Activated effector memory CD4-positive, alpha-beta T cell treated with anti-CD3 and anti-CD28 coated beads, Interleukin-2, amount 50 U/mL, for 16 hours (primary cell): Measurements from ENCODE around the gene AKAIN1.

Experiments used
- DNase-seq: peaks from one replicate; pipeline ENCODE4 v3.0.0-alpha.2; 2020

Gene AKAIN1

DNA sequence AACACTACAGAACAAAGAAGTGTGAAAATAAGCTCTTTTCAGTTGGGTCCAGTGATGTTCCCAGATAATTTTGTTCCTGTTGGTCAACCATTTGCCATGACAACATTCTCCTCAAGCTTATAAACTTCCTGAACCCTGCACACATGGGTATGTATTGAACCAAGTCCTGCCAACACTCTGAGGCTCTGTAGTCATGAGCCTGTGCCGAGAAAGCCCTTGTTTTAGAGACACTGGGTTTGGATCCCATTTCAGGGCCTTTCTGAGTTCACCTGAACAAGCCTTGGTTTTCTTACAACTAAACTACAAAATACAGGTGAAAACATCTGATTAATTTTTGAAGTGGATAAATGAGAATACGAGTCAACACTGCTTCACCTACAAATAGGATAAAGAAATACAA is 38.5 kb downstream of the AKAIN1 start:
- no peak for DNase-seq

DNA sequence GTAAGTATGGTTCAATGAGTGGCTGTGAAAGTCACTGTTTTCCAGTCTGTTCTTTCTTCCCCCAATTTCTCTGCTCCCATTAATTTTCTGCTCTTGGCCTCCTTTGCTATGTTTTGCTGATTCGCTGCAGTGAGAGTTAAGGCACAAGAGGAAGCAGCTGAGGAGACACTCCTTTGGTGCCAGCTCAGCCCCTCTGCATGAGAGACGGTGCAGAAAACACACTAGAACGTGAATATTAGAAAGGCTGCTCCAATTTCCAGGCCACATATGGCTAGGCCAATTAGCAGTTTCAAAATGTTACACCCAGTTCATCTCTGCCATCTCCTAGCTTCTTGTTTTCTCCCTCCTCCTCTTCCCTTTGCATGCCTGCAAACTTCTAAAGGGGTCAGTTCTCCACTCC is 38.9 kb downstream of the AKAIN1 start:
- no peak for DNase-seq

DNA sequence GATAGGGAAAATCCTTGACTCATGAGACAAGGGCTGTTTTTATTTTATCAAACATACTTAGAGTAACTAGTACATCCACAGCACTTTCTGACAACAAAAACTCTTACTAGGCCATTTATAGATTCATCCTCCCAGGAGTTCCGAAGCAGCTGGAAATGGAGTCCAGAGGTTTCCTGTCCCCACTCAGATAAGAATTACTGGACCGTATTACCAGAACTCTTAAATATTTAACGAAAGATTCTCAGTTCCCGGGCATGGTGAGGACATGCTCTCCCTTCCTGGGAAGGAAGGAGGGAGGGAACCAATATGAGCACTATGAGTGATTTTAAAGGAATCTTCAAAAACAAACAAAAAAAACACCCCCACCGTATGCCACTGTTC is 41.2 kb downstream of the AKAIN1 start:
- no peak for DNase-seq

DNA sequence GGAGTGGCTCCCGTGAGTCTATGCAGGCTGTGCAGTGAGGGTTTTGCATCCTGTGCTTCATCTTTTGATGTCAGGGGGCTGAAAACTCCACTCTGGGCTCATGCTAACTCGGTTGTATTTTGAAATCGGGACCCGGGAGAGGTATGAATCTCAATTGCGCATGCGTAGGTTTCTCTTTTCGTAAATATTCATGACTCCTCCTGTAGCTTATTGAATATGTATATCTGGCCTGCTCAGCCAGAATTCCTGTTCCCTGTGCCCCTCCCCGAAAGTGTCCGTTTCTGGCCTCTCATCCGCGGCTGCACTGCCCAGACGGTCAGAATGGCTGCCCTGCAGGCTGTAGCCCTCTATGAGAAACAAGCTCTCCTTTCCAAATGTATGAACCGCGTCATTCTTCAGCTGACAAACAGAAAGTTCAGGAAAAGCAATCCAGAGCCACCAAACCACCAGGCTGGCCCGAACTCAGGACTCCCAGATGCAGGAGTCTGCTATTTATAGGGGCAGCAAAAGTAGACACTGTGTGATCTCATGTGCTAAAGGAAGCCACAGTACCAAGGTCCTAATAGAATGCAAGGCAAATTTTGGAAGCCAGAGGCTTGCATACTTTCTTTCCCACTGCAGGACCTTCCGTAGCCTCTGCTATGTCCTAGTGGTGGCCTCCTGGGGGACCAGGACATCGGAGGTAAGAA is 41.7 kb downstream of the AKAIN1 start:
- DNase-seq = no peak

- no peak for DNase-seq
Observed at GRCh38 chr18:5152343-5153020, 44.6 kb downstream of the AKAIN1 start.

DNA sequence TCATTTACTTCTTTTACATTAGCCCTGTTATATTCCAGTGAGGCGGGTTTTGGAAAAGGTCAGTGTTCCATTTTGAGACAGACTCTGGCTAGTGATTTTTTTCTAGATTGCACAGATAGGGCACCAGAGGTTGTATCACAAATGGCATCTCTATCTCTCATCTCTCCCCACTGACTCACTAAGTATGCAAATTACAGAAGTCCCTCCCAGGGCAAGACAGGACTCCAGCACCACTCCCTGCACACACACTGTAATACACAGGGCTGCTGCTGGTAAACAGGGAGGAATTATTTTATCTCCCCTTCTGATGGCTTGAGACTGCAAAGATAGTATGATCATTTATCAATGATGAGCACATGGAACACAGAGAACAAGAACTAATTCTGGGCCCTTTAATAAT is 46.2 kb downstream of the AKAIN1 start:
- DNase-seq = no peak

- no peak for DNase-seq
Observed at GRCh38 chr18:5146093-5146492, 51.0 kb downstream of the AKAIN1 start.

DNA sequence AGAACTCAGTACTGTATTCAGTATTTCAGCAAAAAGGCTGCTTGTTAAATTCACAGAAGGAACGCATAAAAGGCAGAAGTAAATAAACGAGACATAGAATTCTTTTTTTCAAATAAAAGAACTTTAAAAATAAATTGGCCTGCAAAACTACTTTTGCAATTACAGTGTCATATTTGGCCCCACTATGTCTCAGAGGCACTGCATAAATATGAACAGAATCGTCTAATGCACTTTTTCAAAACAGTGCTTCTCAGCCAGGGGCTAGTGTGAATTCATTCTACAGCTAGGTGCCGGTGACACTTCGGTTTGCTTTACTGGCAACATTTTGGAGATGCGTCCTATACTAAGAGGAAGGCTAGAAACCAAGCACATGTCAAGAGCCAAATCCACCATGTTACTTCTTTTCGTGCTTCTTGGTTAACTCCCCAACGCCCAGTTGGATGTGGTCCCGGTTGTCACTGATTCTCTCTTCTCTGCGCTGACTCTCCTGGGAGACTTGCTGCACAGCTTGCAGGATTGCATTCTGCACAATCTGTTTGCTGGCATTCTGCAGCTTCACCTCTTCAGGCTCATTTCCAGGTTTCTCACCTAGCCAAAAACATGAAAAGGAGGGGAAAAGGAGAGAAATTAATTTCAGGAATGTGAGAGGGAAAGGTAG is 51.8 kb downstream of the AKAIN1 start:
- DNase-seq = no peak

- no peak for DNase-seq
Observed at GRCh38 chr18:5144629-5145028, 52.4 kb downstream of the AKAIN1 start.

GRCh38 chr18:5142859-5143258 is 54.2 kb downstream of the AKAIN1 start:
- DNase-seq = no peak

- DNase-seq = no peak
Observed at GRCh38 chr18:5142131-5142530, 54.9 kb downstream of the AKAIN1 start.

DNA sequence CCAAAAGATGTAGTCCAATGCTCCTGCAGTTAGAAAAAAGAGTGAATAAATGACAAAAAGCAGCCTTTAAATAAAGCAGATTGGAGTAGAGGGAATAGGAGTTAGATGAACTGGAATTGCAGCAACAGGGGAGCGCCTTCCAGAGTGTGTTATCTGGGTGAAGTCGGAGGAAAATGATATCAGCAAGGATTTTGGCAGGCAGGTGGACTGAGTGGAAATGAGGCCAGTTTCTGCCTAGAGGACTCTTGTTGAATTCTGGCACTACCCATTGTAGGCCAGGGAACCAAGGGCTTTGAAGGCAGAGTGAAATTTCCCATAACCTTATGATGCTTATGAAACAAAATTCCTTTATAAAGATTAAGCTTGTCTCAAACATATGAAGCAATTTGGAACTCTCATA is 59.8 kb downstream of the AKAIN1 start:
- no peak for DNase-seq

DNA sequence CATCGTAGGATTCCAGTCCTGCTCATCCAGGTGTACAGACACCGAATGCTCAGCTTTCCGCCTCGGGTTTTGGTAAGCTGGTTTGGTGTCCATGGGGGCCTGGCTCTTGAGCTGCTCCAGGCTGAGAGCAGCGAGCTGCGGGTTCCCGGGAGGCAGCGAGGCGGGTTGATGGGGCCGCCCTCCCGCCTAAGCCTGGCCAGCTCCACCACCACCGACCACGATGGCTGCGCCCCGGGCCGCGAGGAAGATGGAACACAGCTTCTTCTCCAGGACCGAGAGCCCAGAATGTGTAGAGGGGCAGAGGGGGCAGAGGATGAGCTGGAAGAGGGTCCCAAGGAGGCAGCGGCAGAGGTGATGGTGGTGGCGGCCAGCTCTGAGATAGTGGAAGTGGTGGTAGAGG is 64.1 kb downstream of the AKAIN1 start:
- DNase-seq = no peak

GRCh38 chr18:5122272-5122671 is 74.8 kb downstream of the AKAIN1 start:
- DNase-seq = no peak

DNA sequence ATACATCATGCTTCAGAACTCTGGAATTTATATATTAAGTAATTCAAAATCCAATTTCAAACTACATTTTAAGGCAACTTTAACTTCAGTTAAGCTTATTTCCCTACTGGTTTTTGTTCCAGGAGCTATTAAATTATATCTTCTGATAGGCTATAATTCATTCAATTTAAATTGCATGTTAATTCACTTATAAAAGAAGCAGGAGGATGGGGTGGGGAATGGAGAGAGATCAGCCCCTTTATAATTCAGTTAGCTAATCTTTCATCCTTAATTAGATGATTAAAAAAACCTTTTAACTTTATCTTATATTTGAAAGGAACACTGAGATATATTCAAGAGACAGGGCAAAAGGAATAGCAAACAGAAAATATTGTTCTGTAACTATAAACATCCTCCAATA is 86.8 kb downstream of the AKAIN1 start:
- no peak for DNase-seq

DNA sequence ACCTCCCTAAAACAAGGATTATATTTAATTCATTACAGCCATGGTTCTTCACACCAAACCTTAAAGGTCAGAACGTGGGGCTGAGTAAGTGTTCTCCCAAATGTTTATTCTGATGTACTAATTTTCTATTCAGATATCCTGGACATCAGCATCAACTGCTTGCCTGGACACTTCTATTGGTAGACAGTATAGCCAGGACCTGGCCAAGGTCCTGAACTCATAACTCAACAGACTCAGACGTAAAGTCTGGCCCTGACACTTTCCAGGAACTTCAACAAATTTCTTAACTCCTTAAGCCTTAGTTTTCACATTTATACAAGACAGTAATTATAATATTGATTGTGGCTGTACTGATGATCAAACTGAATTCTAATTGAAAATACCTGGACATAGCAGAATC is 89.1 kb downstream of the AKAIN1 start:
- no peak for DNase-seq

DNA sequence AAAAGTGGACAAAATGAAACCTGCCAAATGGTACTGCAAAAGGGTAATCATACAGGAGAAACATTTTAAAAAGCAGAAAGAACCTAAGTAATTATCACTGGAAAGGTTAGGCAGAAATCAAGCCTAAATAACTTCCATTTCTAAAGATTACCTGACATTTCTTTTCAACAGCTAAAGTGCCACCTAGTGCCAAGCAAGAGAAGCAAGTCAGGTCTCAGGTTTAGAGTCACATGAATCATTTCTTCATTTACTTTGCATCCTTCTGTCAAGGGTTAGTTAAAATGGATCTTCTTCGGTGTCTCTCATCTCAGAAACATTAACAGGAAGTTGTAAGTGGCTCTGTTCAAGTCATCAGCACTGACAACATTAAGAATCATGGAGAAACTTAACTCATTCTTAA is 90.3 kb downstream of the AKAIN1 start:
- no peak for DNase-seq

DNA sequence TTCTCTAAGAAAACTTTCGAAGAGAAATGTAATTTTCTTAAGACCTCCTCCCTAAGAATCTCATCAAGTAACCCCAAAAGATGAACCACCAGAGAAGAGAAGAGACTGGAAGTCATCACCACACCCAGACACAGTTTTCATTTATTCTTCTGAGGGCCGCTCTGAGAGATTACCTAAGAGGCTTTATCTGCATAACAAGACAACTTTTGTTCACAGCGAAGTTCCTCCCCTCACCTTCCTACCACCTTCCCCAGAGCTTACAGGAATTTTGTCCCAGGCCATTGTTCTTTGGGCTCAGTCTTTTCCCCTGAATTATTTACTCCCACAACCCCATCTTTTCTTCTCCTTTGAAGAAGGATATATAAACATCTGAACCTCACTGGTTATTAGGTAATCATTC is 92.8 kb downstream of the AKAIN1 start:
- no peak for DNase-seq

- no peak for DNase-seq
Observed at GRCh38 chr18:5103693-5104092, 93.4 kb downstream of the AKAIN1 start.

- no peak for DNase-seq
Observed at GRCh38 chr18:5103286-5103685, 93.8 kb downstream of the AKAIN1 start.

- DNase-seq = no peak
Observed at GRCh38 chr18:5097116-5097703, 99.8 kb downstream of the AKAIN1 start.

- DNase-seq = no peak
Observed at GRCh38 chr18:5095239-5095638, 101.8 kb downstream of the AKAIN1 start.

- no peak for DNase-seq
Observed at GRCh38 chr18:5093902-5094301, 103.2 kb downstream of the AKAIN1 start.
